GM19035 (cell line): ENCODE data around the gene BRINP1.

Experiments
- ATAC-seq: cut with Tn5 transposase; IDR thresholded peaks from one replicate; pipeline ENCODE4 v1.9.1; 2021; ENCODE audit not compliant: unreplicated experiment

BRINP1 gene

GRCh38 chr9:119368681-119369581 lies at the start of gene BRINP1:
TSS of gene BRINP1 (minus strand) at chr9:119369435. CDS start at chr9:119313355, 56,080 bp downstream.
- ATAC-seq: no peak

- ATAC-seq: no peak
Measured at GRCh38 chr9:119418721-119419120, 49.5 kb upstream of the BRINP1 start.

- ATAC-seq: no peak
Measured at GRCh38 chr9:119416793-119417192, 47.6 kb upstream of the BRINP1 start.

GRCh38 chr9:119412399-119412798 lies 43.2 kb upstream of the BRINP1 start:
- no peak for ATAC-seq

DNA sequence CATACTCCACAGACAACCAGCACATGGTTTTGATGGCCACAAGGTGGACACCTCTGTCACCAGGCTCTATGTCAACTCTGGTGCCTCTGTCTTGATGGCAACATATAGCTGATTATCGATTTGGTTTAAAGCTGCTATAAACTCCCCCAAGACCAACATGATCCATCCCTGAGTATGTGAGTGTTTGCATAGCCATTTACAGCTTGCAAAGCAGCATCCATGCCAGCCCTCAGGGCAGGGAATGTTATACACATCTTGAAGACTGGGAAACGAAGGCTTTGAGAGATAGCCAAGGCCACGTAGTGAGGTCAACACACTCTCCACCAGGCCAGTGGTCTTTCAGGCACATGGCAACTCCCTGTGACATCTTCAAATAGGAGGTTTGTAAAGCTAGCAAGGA lies 40.3 kb upstream of the BRINP1 start:
- ATAC-seq: no peak

DNA sequence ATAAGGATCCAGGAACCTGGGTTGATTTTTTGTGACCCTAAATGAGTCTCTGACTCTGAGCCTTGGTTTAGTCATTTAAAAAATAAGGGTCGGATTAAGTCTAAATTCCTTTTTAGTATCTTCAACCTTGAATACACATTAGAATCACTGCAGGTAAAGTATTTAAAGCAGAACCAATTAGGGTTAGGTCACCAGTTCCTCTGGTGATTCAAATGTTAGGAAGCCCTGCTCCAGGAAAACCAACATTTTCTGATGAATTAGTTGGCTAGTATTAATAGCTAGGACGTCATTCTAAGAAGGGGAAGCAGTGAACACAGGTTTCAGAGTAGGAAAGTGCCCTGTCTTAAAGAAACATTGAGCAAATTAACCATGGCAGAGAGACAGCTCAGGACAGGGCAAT lies 31.4 kb upstream of the BRINP1 start:
- ATAC-seq: no peak

- no peak for ATAC-seq
Measured at GRCh38 chr9:119398350-119398749, 29.1 kb upstream of the BRINP1 start.

DNA sequence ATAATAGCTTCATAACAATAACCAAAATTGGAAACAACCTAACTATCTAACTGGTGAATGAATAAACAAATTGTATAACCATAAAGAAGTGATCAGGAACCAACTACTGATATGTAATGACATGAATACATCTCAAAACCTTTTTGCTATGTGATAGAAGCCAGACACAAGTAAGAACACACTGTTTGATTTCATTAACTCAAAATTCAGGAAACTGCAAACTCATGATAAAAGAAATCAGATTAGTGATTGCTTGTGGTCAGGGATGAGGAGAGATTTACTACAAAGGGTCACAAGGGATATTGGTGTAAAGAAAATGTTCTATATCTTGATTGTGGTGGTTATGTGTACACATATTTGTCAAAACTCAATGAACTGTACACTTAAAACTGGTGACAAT lies 22.6 kb upstream of the BRINP1 start:
- no peak for ATAC-seq

- no peak for ATAC-seq
Measured at GRCh38 chr9:119375892-119376291, 6.7 kb upstream of the BRINP1 start.

- no peak for ATAC-seq
Measured at GRCh38 chr9:119372951-119373350, 3.7 kb upstream of the BRINP1 start.

GRCh38 chr9:119370816-119371215 lies 1.6 kb upstream of the BRINP1 start:
- ATAC-seq: no peak

DNA sequence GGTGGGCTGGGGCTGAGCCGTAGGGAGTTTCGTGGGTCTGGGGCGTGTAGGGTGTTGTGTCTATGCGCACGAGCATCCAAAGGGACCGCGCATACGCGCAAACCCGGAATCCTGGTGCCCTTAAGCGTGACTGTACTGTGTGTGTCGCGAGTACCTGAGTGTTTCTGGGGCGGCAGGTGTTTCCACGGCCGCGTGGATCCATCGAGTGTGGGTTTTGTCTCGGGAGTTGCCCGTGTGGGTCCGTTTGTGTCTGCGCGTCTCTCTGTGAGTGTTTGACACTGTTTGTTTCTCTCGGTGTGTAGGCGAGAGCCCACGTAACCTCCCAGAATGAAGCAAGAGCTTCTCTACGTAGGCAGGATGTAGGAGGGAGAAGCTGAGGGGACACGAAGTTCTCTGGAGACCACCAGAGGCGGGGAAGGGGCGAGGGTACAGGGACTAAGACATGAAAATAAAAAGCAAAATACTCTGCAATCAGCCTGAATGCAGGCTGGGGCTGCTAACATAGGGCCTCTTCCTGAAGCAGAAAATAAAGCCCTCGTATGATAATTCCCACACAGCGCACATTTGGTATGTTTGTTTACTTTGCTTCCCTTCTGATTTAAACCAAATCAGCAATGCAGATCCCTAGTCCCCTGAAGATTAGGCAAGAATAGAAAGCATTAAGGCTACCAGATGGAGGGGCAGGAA lies 588 bp upstream of the BRINP1 start:
- ATAC-seq: no peak

DNA sequence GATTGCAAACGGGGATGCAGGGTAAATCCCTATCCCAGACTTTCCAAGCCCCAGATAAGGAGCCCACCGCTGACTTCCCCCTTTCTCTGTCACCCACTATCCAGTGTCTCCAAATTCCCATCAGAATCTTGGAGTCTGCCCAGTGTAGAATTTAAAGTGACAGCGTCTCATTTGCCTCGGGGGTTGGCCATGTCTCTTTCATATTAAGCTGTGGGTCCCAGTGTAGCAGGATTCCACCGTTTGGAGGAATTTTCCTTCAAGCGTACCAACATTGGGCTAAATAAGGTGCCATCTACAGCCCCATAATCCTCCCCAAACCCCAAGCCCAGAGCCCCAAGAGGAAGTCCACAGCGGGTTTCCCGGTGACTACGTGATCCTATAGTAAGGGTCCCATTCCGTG lies 1.1 kb downstream of the BRINP1 start:
- no peak for ATAC-seq

DNA sequence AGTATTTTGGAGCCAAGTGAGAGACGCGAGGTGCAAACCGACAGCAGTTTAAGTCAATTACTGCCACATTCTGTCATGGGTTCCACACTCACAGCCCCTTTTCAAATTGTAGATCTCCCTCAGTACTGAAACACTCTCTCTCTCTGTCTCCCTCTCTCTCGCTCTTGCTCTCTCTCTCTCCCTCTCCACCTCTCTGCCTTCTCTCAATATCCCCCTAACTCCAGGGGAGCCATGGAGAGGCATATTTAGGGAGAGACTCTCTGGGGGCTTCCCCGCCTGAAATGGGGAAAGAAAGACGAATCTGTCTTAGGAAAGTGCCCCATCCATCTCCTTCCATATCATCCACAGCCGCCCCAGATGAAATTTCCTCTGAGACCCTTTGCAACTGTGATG lies 1.6 kb downstream of the BRINP1 start:
- no peak for ATAC-seq

DNA sequence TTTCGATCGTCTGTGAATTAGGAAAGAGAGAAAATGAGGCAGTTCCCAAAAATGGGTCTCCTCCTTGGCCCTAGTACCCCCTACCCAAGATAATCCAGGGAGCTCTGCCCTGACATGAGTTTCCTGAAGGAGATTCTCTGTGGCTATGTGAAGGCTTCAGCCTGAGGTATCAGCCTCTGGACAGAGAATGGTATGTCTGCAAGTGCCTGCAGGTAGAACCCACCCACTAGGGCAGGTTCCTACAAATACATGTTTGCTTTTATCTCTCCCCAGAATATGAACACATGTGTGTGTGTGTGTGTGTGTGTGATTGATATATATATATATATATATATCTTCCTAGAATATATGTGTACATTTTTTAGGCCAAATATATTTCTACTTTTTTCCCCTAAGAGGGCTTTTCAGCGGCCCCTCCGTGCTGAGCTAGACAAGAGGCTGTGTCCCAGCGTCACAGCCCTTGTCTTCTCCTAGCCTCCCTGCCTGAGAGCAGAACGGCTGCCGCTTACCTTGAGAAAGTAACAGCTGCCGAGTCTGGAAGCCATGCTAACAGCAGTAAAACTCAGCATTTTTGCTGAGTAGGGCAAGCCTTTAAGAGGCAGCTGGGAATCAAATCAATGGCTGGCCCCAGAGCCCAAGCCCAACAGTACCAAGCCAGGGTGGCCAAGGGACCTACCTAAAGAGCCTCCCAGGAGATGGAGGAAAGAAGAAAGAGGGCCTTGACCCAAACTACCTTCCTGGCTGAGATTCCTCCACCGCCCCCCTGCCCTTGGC lies 2.1 kb downstream of the BRINP1 start:
- ATAC-seq: no peak

- ATAC-seq: no peak
Measured at GRCh38 chr9:119365291-119366027, 3.8 kb downstream of the BRINP1 start.

GRCh38 chr9:119360237-119360636 lies 9.0 kb downstream of the BRINP1 start:
- no peak for ATAC-seq

DNA sequence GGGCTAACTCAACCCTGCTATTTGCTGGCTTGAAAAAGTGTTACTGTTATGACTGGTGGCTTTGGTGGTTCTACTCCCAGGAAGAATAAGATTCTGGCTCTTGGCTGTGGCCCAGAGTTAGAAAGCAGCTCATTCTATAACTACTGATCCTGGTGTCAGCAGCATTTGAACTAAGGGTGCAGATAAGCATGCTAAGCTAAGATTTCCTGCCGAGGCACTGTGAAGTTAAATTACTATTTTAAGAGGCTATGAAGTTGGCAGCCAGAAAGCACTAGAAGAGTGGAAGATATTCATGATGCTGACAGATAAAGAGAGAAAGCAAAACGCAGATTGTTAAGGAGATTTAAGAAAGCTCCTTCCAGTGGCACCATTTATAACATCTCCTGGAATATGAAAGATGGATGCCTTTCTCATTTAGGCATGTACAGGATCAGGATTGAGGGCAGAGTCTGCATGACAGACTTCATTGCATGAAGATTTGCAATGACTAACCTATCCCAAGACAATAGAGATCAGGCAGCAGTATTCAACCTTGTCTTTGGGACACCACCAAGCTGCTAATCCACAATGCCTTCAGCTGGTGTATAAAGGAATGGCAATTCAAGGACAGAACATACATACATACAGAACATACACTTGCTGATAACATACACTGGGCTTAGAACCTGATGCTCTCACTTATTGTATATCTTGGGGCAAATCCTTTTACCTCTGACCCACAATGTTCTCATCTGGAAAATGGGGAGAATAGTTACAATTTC lies 11.7 kb downstream of the BRINP1 start:
- no peak for ATAC-seq

DNA sequence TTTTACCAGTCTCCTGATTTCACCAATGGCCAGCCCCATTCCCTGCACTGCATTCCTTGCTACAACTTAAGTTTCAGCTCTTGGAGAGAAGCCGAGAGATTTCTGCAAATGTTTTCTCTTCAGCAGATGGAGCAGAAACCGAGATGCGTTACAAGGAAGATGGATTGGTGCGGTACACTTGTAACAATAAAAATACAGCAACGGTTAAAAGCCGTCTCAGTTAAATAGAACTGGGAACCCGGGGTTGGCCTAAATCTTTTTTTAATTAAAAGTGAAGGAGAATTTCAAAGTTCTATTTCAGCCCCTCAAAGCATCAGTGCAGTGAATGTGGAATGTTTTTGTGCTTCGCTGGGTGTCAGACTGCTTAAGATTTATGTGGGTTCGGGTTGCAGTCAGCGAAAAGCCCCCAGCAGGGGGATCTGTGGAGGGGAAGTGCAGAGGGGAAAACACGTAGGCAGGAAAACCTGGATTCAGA lies 19.8 kb downstream of the BRINP1 start:
- ATAC-seq: no peak
